Fibroblast of villous mesenchyme (primary cell): Measurements from ENCODE around the gene TCP10L. TPM values are rescaled to one million over a fixed set of nuclear protein-coding genes. Genes with fewer than 3 reads are reported as not detected.

Source experiments
- DNase-seq: peaks from one replicate; pipeline ENCODE4 v3.0.0-alpha.2; 2010; ENCODE audit warnings: low read depth
- H3K4me3 ChIP-seq: 2 replicates; pipeline ENCODE4 v1.5.1; 2011; ENCODE audit warnings: low read depth, mild to moderate bottlenecking, low read length
- CTCF ChIP-seq: IDR thresholded peaks from 2 replicates; pipeline ENCODE4 v1.5.1; 2012; ENCODE audit warnings: low read depth, mild to moderate bottlenecking, low read length; ENCODE audit not compliant: insufficient read depth
- total RNA-seq: library from RNA; depleted of rRNA; stranded (reverse); fragments of >200 nt; gene quantifications from 2 replicates; pipeline ENCODE4 v1.2.3, GENCODE V29; 2012

Gene TCP10L
- total RNA-seq, 1 donor: not detected

DNA sequence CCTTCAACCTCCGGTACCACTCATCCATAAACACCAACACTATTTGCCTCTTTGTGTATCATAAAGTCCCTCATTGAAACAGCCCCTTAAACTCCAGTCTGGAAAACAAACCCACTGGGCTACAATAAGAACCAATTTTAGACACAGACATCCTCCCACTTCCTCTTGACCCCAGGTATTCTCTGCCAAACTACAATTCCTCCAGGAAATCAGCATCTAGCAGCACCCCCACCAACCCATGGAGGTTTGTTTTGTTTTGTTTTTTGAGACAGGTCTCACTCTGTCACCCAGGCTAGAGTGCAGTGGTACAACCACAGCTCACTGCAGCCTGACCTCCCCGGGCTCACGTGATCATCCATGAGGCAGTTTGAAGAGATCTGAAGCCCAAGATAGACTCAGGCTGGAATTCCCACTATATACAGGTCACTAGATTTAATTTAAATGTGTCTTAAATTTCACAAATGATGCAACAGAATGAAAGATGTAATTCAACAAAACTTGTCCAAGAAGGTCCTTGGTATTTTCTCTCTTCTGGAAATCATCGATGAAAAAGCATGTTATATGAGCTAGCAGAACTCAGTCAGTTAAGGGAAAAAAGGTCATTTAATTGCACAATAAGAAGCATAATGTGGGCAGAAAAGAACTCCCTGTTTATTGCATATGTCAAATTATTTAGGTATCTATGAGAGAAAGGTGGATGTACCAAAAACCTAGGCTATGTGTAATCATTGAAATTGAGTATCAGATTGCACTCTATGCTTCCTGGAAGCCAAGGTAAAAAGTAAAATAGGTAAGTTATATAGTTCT is 30.3 kb downstream of the TCP10L start:
- TF ChIP-seq CTCF: no peak
- no peak for DNase-seq
- no peak overlapping the region for H3K4me3 ChIP-seq

- no peak for DNase-seq
- TF ChIP-seq CTCF: no peak
- H3K4me3 ChIP-seq: no peak overlapping the region
Measured at GRCh38 chr21:32549886-32550285, 35.4 kb downstream of the TCP10L start.

DNA sequence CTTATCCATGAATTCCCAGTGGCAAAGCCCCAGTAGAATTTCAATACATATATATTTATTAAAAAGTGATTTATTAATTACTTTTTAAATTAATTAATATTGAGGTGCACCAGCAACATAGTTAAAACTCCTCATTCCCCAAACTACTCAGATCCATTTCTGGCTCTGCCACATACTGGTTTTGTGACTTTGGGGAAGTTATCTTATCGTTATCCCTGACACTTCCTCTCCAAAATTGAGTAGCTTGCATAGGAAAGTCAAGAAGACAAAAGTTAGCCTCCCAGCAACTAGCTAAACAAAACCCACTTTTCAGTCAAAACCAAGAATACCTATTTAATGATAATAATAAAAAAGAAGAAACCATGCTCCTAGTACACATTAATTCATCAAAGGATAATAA is 35.9 kb downstream of the TCP10L start:
- H3K4me3 ChIP-seq: no peak overlapping the region
- DNase-seq: no peak
- no peak for TF ChIP-seq CTCF

- H3K4me3 ChIP-seq: no peak overlapping the region
- no peak for TF ChIP-seq CTCF
- DNase-seq: no peak
Measured at GRCh38 chr21:32548978-32549377, 36.3 kb downstream of the TCP10L start.

DNA sequence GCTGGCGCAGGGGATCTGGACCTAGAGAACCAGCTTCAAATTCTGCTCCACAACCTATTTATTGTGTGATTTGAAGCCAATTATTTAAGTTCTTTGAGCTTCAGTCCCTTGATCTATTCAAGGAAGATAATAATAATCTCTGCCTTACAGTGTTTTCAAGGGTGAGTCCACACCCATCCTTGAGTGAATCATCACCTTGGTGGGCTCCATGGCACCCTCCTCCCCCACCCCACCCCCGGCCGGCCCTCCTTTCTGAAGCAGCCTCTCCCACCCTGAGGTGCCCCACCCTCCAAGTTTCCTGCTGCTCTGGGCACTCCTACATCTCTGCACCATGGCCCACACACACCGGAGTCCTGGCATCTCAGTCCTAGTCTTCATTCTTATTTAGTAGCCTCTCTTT is 38.3 kb downstream of the TCP10L start:
- DNase-seq: no peak
- no peak overlapping the region for H3K4me3 ChIP-seq
- TF ChIP-seq CTCF: no peak

DNA sequence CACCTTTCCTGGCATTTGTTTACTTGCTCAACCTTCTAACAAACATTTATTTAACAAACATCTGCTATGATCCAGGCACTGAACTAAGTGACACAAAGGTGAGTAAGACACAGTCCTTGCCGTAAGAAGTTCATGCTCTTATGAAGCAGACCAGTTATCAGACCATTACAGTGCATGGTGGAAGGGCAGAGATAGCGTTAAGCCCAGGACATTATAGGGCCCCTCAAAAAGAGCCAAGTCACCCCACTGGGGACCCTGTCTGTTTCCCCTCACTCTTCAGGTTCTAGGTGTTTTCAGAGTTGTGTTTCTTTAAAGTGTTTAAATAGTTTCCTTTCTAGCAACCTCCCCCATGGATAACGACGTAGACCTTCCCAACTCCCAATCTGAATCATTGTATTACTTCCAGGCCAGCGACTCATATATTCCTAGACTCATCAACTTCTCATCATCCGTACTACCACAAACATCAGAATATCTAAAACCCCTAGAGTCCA is 39.3 kb downstream of the TCP10L start:
- H3K4me3 ChIP-seq: no peak overlapping the region
- DNase-seq: no peak
- TF ChIP-seq CTCF: no peak
